GM18498 (cell line): Measurements from ENCODE around the gene ENTR1.

Experiments used
- ATAC-seq: cut with Tn5 transposase; IDR thresholded peaks from one replicate; pipeline ENCODE4 v1.9.1; 2021; ENCODE audit warnings: mild to moderate bottlenecking, moderate library complexity; ENCODE audit not compliant: unreplicated experiment

ENTR1 gene

GRCh38 chr9:136378170-136379002 is 32.0 kb downstream of the ENTR1 start:
- ATAC-seq = no peak

- ATAC-seq = no peak
Measured at GRCh38 chr9:136377341-136378169, 32.9 kb downstream of the ENTR1 start.

DNA sequence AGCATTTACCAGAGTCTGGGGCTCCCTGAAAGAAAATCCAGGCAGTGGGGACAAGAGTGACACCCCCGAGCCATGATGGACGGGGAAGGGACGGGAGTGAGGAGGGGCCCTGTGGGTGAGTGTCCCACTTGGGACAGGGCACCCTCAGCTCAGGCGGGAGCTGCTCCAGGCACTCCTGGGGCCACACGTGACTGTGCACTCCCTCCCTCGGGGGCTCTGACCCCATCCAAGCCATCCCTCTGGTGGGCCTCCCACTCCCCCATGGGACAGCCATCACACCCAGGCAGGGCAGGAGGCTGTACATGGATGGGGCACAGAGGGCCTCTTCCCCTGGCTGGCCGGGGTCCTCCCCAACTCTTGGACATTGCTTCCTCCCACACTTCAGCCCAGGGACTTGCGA is 34.0 kb downstream of the ENTR1 start:
- ATAC-seq = no peak

GRCh38 chr9:136375096-136375495 is 35.3 kb downstream of the ENTR1 start:
- ATAC-seq = no peak

DNA sequence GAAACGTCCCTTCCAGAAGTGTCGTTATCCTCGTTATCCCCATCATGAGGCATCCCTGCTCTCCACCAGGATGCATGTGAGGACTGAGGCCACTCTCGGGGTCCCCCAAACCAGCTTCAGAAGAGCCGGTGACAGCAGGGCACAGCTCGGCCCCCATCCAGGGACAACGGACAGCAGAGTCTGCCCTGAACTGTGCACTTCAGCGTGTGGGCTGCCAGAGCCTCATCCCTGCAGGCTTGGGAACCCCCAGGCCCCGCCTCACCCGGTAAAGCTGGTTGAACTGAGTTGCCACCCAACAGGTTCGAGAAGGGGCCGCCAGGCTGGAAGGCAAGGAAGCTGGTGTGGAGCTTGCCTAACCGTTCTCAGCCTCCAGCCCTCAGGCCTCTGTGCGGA is 36.2 kb downstream of the ENTR1 start:
- no peak for ATAC-seq

- ATAC-seq = no peak
Measured at GRCh38 chr9:136373300-136374182, 36.9 kb downstream of the ENTR1 start, which contains the start of gene CARD9. Gene CARD9 (minus strand): TSS chr9:136373669. CDS start chr9:136372078, 1,591 bp downstream.

- no peak for ATAC-seq
Measured at GRCh38 chr9:136372561-136373299, 37.7 kb downstream of the ENTR1 start.

DNA sequence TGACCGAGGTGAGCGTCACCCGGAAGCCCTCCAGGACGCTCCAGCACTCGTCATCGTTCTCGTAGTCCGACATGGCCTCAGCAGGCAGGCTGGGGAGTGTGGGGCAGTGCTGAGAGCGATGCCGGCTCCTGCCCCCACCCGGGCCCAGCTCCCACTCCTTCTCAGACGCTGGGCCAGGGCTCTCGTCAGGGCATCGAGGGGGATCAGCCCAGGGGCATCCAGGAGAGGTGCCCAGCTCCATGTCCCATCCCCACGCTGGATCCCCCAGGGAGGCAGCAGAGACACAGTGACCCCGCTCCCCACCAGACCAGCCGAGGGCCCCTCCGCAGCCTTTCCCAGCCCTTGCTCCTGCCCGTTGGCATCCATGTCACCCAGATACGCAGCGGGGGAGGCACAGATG is 38.4 kb downstream of the ENTR1 start:
- no peak for ATAC-seq

DNA sequence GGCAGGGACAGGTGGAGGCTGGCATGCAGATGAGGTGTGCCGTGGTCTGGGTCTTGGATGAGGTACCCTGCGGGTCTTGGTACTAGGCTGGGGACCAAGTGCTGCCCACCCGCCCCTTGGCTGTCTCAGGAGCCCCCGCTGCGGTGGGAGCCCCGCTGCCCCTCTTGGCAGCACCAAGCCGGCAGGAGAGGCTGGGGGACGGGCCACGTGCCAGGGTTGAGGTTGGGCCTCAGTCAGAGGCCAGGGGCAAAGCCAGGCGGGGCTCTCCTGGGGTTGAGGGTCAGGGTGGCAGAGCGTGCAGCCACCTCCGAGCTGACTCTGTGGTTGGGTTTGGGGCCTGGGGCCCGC is 38.9 kb downstream of the ENTR1 start:
- no peak for ATAC-seq

- no peak for ATAC-seq
Measured at GRCh38 chr9:136370687-136371532, 39.5 kb downstream of the ENTR1 start.

GRCh38 chr9:136370037-136370436 is 40.4 kb downstream of the ENTR1 start:
- ATAC-seq = no peak

DNA sequence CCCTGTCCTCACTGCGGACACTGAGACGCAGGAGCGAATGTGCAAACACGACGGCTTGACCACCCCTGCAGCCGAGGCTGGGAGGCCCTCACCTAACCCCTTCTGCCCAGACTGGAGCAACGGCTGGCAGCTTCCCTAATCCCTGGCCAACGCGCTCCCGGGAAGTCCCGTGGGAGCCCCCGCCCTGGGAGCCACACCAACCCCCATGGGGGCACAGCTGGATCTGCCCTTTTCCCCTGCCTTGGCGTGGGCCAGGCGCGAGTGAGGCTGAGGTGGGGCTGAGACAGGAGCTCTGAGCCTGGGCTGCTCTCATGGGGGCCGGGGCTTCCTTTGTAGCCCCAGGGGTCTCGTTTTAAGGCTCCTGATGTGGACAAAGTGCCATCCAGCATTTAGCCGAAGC is 42.2 kb downstream of the ENTR1 start:
- no peak for ATAC-seq

- no peak for ATAC-seq
Measured at GRCh38 chr9:136367296-136368145, 42.9 kb downstream of the ENTR1 start.

DNA sequence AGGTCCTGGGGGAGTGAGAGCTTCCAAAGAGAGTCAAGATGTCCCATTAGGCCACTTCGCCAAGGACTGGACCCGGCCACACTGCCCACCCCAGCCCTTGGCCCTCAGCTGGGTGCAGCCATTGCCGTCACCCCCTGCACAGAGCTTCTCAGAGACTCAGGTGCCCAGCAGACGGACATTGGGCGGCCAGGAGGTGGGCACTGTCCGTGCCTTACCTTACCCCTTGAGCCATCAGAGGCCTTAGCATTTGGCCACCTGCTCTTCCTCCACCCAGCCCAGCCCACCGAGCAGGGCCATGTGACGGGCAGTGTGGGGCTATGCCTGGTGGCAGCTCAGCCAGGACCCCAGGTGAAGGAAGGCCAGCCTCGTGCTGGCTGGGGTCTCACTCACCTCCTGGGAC is 43.6 kb downstream of the ENTR1 start:
- ATAC-seq = no peak

GRCh38 chr9:136365775-136366222 is 44.6 kb downstream of the ENTR1 start:
- no peak for ATAC-seq

DNA sequence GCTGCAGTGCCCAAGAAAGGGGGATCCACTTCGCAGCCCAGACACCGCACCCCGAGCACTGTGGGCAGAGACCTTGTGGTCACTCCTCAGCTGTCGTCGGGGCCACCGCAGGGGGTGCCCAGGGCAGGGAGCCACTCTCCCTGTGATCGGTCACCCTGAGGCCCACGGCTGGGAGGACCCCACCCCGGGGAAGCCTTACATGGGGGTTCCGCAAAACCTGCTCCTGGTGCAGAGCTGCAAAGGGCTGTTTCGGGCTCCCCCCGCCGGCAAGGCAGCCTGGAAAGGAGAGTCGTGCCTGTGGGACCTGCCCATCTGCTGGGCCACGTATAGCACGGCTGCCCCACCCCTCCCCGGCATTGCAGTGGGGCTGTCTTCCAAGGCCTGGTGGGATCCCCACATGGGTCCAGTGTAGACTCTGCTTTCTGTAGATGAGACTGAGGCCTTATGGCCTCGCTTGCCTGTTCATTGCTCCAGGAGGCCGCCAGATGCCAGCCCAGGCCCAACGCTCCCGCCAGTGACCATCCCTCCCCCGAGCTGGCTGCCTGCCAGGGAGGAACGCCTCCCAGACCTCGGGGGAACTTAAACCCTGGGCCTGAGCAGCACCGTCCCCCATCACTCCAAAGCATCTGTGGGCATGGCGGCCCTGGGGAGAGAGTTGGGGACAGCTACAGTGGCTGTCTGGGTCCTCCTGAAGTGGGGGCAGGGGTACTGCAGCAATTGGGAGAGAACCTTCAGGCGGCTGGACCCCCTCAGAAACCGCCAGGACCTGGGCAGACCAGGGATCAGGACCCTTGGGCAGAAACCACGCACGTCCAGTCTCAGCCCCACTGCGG is 45.3 kb downstream of the ENTR1 start:
- ATAC-seq = no peak

- no peak for ATAC-seq
Measured at GRCh38 chr9:136363949-136364748, 46.3 kb downstream of the ENTR1 start.
